Astrocyte (in vitro differentiated cells and primary cell): ENCODE results near the gene ARL8B. TPM values are rescaled to one million over a fixed set of nuclear protein-coding genes. Genes with fewer than 3 reads are reported as not detected.

Source experiments
- DNase-seq: peaks from one replicate; pipeline ENCODE4 v3.0.0-alpha.2; 2010; ENCODE audit warnings: low read depth
- FAIRE-seq: peaks from 2 replicates; lab custom pipeline; 2011; peaks lifted over from hg19 to GRCh38; lab: Jason Lieb, UNC
- H2AFZ ChIP-seq: 2 replicates; pipeline ENCODE4 v1.6.0; 2012; ENCODE audit warnings: low read depth, low read length, inconsistent platforms
- H3K27ac ChIP-seq: 2 replicates; pipeline ENCODE4 v1.5.1; 2011; ENCODE audit warnings: low read depth, low read length, inconsistent platforms
- H3K27me3 ChIP-seq: 2 replicates; pipeline ENCODE4 v1.6.0; 2011; ENCODE audit warnings: low read length, inconsistent platforms; ENCODE audit not compliant: insufficient read depth
- H3K36me3 ChIP-seq: 2 replicates; pipeline ENCODE4 v1.5.1; 2011; ENCODE audit warnings: low read length, inconsistent platforms; ENCODE audit not compliant: insufficient read depth
- H3K4me1 ChIP-seq: 2 replicates; pipeline ENCODE4 v1.5.1; 2011; ENCODE audit warnings: low read length, inconsistent platforms; ENCODE audit not compliant: insufficient read depth
- H3K4me2 ChIP-seq: 2 replicates; pipeline ENCODE4 v1.6.0; 2012; ENCODE audit warnings: low read length, inconsistent platforms
- H3K4me3 ChIP-seq: 2 replicates; pipeline ENCODE4 v1.5.1; 2011; ENCODE audit warnings: low read depth, mild to moderate bottlenecking, low read length, inconsistent platforms; ENCODE audit not compliant: insufficient read depth
- H3K79me2 ChIP-seq: 2 replicates; pipeline ENCODE4 v1.6.0; 2012; ENCODE audit warnings: mild to moderate bottlenecking, low read length, inconsistent platforms; ENCODE audit not compliant: insufficient read depth
- H3K9ac ChIP-seq: 2 replicates; pipeline ENCODE4 v1.6.0; 2012; ENCODE audit warnings: mild to moderate bottlenecking, low read length, inconsistent platforms
- H3K9me3 ChIP-seq: 2 replicates; pipeline ENCODE4 v1.5.1; 2012; ENCODE audit warnings: low read depth, mild to moderate bottlenecking, low read length, inconsistent platforms; ENCODE audit not compliant: insufficient read depth
- H4K20me1 ChIP-seq: 2 replicates; pipeline ENCODE4 v1.6.0; 2012; ENCODE audit warnings: low read length, inconsistent platforms; ENCODE audit not compliant: insufficient read depth
- H3K27ac Mint-ChIP-seq: one replicate; pipeline ENCODE4 v1.8.0; 2021; ENCODE audit warnings: mild to moderate bottlenecking, mixed read lengths; ENCODE audit not compliant: unreplicated experiment
- H3K27me3 Mint-ChIP-seq: one replicate; pipeline ENCODE4 v1.8.0; 2021; ENCODE audit warnings: low read depth, mixed read lengths; ENCODE audit not compliant: unreplicated experiment
- H3K36me3 Mint-ChIP-seq: one replicate; pipeline ENCODE4 v1.8.0; 2021; ENCODE audit warnings: low read depth, mixed read lengths; ENCODE audit not compliant: unreplicated experiment
- H3K4me1 Mint-ChIP-seq: one replicate; pipeline ENCODE4 v1.8.0; 2021; ENCODE audit warnings: low read depth, mixed read lengths; ENCODE audit not compliant: unreplicated experiment
- H3K4me3 Mint-ChIP-seq: one replicate; pipeline ENCODE4 v1.8.0; 2021; ENCODE audit warnings: mild to moderate bottlenecking, moderate library complexity, mixed read lengths; ENCODE audit not compliant: unreplicated experiment
- H3K9me3 Mint-ChIP-seq: one replicate; pipeline ENCODE4 v1.8.0; 2021; ENCODE audit warnings: mild to moderate bottlenecking, mixed read lengths; ENCODE audit not compliant: unreplicated experiment
- EZH2 ChIP-seq: IDR thresholded peaks from 2 replicates; pipeline ENCODE4 v1.6.1; 2012; ENCODE audit warnings: mild to moderate bottlenecking, low read length, inconsistent platforms; ENCODE audit not compliant: insufficient read depth
- total RNA-seq: library from RNA; stranded (reverse); gene quantifications from 2 replicates; pipeline ENCODE4 v1.2.1, GENCODE V29; 2021
- TF ChIP-seq, protein P1 (sequence below): IDR thresholded peaks from 2 replicates; pipeline ENCODE4 v1.5.1; 2011; ENCODE audit warnings: low read depth, mild to moderate bottlenecking, inconsistent platforms, low read length, moderate library complexity; ENCODE audit not compliant: insufficient read depth

ARL8B gene
- total RNA-seq, 1 donor from 2014 or later: 64.1 TPM

DNA sequence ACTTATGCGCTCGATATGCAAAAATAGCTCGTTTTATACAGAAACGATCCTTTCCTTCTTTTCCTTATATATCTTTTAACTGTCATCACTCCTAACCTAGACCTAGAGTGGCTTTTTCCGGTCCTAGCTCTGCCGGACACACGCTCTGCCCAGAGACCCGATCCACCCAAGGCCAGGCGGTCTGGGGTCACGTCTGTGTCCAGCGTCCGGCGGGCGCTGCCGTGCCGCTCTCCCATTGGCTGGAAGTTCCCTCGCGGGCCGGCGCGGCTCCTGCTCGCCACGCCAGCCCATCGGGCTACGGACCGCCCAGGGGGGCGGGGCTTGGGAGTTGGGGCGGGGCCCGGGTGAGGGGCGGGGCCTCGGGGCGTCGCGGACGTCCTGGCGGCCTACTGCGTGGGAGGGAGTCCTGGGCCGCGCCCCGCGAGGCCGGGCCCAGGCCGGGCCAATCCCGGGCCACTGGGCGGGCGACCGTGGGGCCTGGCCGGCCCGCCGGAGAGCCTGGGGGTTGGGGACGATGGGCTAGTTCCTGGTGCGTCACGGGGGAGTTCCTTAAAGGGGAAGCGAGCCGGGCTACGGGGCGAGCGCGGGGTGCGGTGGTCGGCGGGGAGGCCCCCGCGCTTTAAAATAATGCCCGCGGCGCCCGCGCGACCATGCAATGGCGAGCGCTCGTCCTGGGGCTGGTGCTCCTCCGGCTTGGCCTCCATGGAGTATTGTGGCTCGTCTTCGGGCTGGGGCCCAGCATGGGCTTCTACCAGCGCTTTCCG, 65.2 kb downstream of the ARL8B start, which contains the start of gene EDEM1:
Gene EDEM1, plus strand, starts transcription at position 552 of the 764 bp plus-strand sequence. Its CDS starts 99 bp downstream, at position 651.
- H3K9me3 ChIP-seq: no peaks in the 10 kb centered on the region
- H3K79me2 ChIP-seq: peaks cover 48% of the 10 kb centered on the region
- H3K27ac ChIP-seq: peak within 1 kb of the TSS; percentile 86
- no peaks in the 10 kb centered on the region for H3K27me3 ChIP-seq
- peak within 1 kb of the TSS; percentile 96 for H3K4me3 Mint-ChIP-seq
- H3K27me3 Mint-ChIP-seq: no peaks in the 10 kb centered on the region
- peak within 1 kb of the TSS; percentile 92 for H3K4me2 ChIP-seq
- peak within 1 kb of the TSS; percentile 94 for H3K9ac ChIP-seq
- H3K9me3 Mint-ChIP-seq: peaks cover 2% of the 10 kb centered on the region
- TF ChIP-seq, protein P1, sequence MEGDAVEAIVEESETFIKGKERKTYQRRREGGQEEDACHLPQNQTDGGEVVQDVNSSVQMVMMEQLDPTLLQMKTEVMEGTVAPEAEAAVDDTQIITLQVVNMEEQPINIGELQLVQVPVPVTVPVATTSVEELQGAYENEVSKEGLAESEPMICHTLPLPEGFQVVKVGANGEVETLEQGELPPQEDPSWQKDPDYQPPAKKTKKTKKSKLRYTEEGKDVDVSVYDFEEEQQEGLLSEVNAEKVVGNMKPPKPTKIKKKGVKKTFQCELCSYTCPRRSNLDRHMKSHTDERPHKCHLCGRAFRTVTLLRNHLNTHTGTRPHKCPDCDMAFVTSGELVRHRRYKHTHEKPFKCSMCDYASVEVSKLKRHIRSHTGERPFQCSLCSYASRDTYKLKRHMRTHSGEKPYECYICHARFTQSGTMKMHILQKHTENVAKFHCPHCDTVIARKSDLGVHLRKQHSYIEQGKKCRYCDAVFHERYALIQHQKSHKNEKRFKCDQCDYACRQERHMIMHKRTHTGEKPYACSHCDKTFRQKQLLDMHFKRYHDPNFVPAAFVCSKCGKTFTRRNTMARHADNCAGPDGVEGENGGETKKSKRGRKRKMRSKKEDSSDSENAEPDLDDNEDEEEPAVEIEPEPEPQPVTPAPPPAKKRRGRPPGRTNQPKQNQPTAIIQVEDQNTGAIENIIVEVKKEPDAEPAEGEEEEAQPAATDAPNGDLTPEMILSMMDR: no peak
- TF ChIP-seq EZH2: no peak
- FAIRE-seq (no peak), DNase-seq (peak; percentile 86)
- peak within 1 kb of the TSS; percentile 77 for H2AFZ ChIP-seq
- H3K4me3 ChIP-seq: peak within 1 kb of the TSS; percentile 78
- H3K4me1 Mint-ChIP-seq: peaks cover 14% of the 10 kb centered on the region
- H4K20me1 ChIP-seq: peaks cover 19% of the 10 kb centered on the region
- peaks cover 8% of the 10 kb centered on the region for H3K36me3 Mint-ChIP-seq
- peaks cover 23% of the 10 kb centered on the region for H3K4me1 ChIP-seq
- no peaks in the 10 kb centered on the region for H3K36me3 ChIP-seq
- H3K27ac Mint-ChIP-seq: peak within 1 kb of the TSS; percentile 97

DNA sequence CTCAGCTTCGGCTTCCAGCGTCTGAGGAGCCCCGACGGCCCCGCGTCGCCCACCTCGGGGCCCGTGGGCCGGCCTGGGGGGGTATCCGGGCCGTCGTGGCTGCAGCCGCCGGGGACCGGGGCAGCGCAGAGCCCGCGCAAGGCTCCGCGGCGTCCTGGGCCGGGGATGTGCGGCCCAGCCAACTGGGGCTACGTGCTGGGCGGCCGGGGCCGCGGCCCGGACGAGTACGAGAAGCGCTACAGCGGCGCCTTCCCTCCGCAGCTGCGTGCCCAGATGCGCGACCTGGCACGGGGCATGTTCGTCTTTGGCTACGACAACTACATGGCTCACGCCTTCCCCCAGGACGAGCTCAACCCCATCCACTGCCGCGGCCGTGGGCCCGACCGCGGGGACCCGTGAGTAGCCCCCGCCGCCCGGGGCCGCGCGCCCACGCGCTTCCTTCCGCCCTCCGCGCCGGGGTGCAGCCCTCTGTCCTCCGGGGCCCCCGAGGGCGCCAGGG, 65.9 kb downstream of the ARL8B start:
- H2AFZ ChIP-seq: peak overlapping the region; percentile 77
- H3K9me3 ChIP-seq: no peaks in the 10 kb centered on the region
- no peaks in the 10 kb centered on the region for H3K27me3 Mint-ChIP-seq
- H3K4me3 ChIP-seq: peak overlapping the region; percentile 78
- H3K27ac Mint-ChIP-seq: no peak overlapping the region
- H3K4me3 Mint-ChIP-seq: peak overlapping the region; percentile 96
- H3K4me2 ChIP-seq: peak overlapping the region; percentile 92
- peaks cover 2% of the 10 kb centered on the region for H3K9me3 Mint-ChIP-seq
- no peaks in the 10 kb centered on the region for H3K27me3 ChIP-seq
- H3K36me3 ChIP-seq: no peaks in the 10 kb centered on the region
- H3K79me2 ChIP-seq: peaks cover 54% of the 10 kb centered on the region
- H3K4me1 Mint-ChIP-seq: peaks cover 17% of the 10 kb centered on the region
- FAIRE-seq (no peak), DNase-seq (no peak)
- no peak for TF ChIP-seq EZH2
- TF ChIP-seq, protein P1: no peak
- peaks cover 24% of the 10 kb centered on the region for H4K20me1 ChIP-seq
- peaks cover 8% of the 10 kb centered on the region for H3K36me3 Mint-ChIP-seq
- peak overlapping the region; percentile 86 for H3K27ac ChIP-seq
- peak overlapping the region; percentile 94 for H3K9ac ChIP-seq
- peaks cover 23% of the 10 kb centered on the region for H3K4me1 ChIP-seq
